Upper lobe of right lung (tissue), 1 donor: ENCODE data around the gene BRD1. TPM values are rescaled to one million over a fixed set of nuclear protein-coding genes. Genes with fewer than 3 reads are reported as not detected.

Experiments
- ATAC-seq: fragments of 200-7000 bp; cut with Tn5 transposase; one replicate; pipeline ENCODE4 v1.9.1; 2020; ENCODE audit warnings: mild to moderate bottlenecking, moderate library complexity
- DNase-seq: peaks from one replicate; pipeline ENCODE4 v3.0.0-alpha.2; 2020
- H3K27ac ChIP-seq: fragments of 200-600 bp; one replicate; pipeline ENCODE4 v1.8.0; 2022
- H3K27me3 ChIP-seq: fragments of 200-600 bp; one replicate; pipeline ENCODE4 v1.8.0; 2022; ENCODE audit warnings: mild to moderate bottlenecking
- H3K36me3 ChIP-seq: fragments of 200-600 bp; one replicate; pipeline ENCODE4 v1.8.0; 2022
- H3K4me1 ChIP-seq: fragments of 200-600 bp; one replicate; pipeline ENCODE4 v1.8.0; 2022
- H3K4me3 ChIP-seq: fragments of 200-600 bp; one replicate; pipeline ENCODE4 v1.8.0; 2022; ENCODE audit warnings: mild to moderate bottlenecking
- H3K9me3 ChIP-seq: fragments of 200-600 bp; one replicate; pipeline ENCODE4 v1.8.0; 2022
- CTCF ChIP-seq: fragments of 200-600 bp; IDR thresholded peaks from one replicate; pipeline ENCODE4 v1.8.0; 2022; ENCODE audit warnings: antibody characterized with exemption
- intact Hi-C: fragments of 100-400 bp; cut with DNase I; formaldehyde crosslinking; loops from one replicate; pipeline ENCODE4 v1.11.0; 2022
- total RNA-seq: library from RNA; stranded (reverse); fragmentation: NEBNext Ultra II Directional; extraction: Animal tissue kit (Norgen Biotek cat#: 25700); gene quantifications from one replicate; pipeline ENCODE4 v1.2.1, GENCODE V29; 2021
- donor health status: DM: no; HTN: yes; CAD: no; lungs with severe emphysema.

The BRD1 gene
- total RNA-seq, 1 donor from 2014 or later = 39.0 TPM

DNA sequence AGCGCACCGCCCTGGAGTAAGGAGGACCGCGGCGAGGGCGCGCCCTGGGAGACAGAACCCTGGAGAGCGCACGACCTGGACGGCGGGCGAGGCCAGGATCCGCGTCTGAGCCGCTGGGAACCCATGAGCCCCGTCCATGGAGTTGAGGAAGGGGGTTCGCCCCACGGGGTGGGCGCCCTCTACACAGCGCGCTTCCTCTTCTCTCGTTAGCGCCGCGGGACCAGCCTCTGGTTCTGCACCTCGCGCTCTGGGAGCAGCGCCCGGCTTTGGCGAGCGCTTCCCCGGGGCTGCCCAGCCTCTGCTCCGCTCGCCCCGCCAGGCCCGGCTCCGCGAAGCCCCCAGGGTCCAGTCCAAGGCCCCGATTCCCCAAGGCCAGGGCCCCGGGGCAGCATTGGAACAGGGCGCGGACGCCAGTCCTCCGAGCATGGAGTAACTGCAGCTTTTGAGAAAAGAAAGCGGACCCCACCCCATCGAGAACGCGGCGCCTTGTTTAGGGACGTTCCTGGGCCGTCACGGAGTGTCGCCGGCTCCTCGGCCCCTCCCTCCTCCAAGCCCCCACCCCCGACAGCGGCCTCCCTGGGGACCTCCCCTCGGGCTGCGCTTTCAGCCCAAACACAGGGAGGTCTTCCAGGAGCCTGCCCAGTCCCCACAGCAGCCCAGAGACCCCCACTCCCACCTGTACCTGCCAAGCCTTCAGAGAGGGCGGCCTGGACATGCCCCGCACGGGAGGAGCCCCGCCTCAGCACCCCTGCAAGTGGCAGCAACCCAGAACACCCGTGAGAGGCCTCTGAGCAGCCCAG, 56.2 kb downstream of the BRD1 start:
- Histone ChIP-seq H3K4me3 (no peak overlapping the region), H3K27me3 (no peaks in the 10 kb centered on the region), H3K36me3 (peaks cover 41% of the 10 kb centered on the region), H3K27ac (no peak overlapping the region), H3K4me1 (no peaks in the 10 kb centered on the region), H3K9me3 (peaks cover 7% of the 10 kb centered on the region)
- ATAC-seq (no peak), DNase-seq (no peak)
- no peak for TF ChIP-seq CTCF
- intact Hi-C loops = loop anchor here (10.0 kb wide), 1 partner anchor 53 kb away; the partner anchor contains the start of gene BRD1

DNA sequence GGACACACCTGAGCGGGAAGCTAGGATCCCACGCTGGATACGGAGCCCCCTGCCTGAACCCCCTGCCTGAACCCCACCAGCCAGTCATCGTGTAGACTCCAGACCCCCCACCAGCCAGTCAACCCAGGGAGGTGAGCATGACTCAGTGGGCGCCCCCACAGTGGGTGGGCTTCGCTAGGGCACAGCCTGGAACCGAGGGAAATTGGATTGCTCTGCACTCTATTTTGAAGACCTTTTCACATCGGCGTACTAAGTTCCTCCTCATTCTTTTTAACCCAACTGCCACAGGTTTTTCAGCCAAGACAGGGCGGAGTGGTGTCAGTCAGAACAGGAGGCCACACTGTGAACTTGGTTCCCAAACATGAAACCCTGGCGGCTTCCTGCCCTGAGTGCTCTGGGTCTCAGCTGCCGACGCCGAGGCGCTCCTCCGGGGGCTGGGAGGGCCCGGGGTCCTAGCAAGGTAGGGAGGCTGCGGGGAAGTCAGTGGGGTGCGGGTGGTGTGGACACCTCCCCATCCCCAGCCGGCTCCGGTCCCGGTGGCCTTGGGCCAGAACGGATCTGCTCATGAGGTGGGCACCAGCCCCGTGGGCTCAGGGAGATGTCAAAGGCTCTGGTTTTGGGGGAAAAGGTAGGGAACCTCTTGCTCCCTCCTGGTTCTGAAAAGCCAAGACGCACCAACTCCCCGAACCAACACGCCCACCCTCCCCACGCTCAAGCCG, 57.0 kb downstream of the BRD1 start:
- Histone ChIP-seq H3K4me3 (no peak overlapping the region), H3K27me3 (no peaks in the 10 kb centered on the region), H3K9me3 (peaks cover 7% of the 10 kb centered on the region), H3K27ac (no peak overlapping the region), H3K4me1 (no peaks in the 10 kb centered on the region), H3K36me3 (peaks cover 34% of the 10 kb centered on the region)
- TF ChIP-seq CTCF = no peak
- DNase-seq (peak; percentile 59), ATAC-seq (no peak)
- intact Hi-C loops = loop anchor here (10.0 kb wide), 1 partner anchor 54 kb away; the partner anchor contains the start of gene BRD1

DNA sequence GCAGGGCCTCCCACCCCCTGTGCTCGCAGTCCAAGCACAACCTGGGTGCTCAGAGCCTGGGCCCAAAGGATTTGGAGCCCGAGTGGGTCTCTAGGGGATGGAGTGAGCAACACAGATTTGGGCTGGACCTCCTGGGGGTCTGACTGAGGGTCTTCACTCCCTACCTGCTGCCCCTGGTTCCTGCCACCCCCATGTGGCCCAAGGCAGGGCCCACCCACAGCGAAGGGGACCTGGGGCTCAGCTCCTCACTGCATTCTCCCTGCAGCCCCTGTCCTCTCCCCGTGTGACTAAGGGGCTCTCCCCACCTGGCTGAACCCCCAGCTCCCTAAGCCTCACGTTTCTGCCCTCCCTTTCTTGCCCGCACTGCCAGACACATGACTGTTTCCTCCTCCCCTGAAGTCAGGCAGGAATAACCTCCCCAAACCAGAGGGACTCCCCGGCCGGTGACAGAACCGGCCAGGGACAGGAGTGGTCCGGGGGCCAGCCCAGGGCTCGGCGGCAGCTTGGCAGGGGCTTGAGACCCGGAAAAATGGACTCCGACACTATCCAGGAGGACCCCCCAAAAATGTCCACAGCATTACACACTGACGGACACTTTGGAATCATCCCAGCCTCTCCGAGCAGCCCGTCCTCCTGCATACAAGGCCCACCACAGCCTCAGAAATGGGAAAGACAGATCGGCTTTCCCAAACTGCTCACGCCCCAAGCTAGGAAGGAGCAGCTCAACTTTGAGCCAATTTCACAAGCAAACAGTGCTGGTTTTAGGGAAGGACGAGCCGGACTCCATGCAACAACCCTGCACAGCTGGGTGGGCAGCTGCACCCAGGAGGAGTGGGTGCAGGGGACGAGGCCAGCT, 57.8 kb downstream of the BRD1 start:
- intact Hi-C loops = loop anchor here (10.0 kb wide), 1 partner anchor 55 kb away; the partner anchor contains the start of gene BRD1
- no peaks in the 10 kb centered on the region for H3K27me3 ChIP-seq
- ATAC-seq (no peak), DNase-seq (peak; percentile 48)
- H3K27ac ChIP-seq = no peak overlapping the region
- no peaks in the 10 kb centered on the region for H3K4me1 ChIP-seq
- TF ChIP-seq CTCF = no peak
- H3K36me3 ChIP-seq = peaks cover 28% of the 10 kb centered on the region
- no peak overlapping the region for H3K4me3 ChIP-seq
- peaks cover 7% of the 10 kb centered on the region for H3K9me3 ChIP-seq

DNA sequence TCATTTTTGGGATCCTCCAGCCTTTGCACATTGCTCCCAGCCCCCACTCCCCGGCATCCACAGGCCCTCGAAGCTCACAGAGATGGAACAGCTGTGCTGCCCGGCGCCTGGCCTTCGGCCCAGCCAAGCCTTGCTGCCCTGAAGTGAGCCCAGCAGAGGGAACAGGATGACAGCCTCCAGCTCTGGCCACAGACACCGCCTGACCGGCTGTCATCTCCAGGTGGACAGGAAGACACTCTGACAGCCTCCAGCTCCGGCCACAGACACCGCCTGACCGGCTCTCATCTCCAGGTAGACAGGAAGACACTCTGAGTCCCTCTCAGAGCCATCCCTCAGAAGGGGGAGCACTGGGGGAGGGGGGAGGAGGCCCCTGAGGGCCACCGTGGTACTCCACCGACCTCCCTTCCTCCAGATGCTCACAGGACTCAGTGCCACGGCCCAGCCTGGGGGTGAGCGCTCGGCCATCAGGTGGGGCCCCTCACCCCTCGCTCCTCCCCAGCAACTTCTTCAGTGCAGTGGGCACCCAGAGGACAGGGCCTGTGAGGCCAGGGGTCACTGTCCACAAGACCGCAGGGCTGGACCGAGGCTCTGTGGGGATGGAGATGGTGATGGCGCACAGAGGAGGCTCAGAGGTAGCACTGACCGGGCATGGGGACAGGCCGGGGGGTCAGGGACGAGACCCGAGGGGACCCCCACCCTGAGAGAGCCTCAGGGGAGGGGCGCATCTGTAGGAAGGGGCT, 58.6 kb downstream of the BRD1 start:
- ATAC-seq = peak; percentile 18
- DNase-seq = peak; percentile 70

More for the DNA sequence above, 58.6 kb downstream of the BRD1 start:
- Histone ChIP-seq H3K4me1 (no peaks in the 10 kb centered on the region), H3K27me3 (no peaks in the 10 kb centered on the region), H3K27ac (no peak overlapping the region), H3K9me3 (peaks cover 7% of the 10 kb centered on the region), H3K4me3 (no peak overlapping the region), H3K36me3 (peaks cover 20% of the 10 kb centered on the region)
- no peak for TF ChIP-seq CTCF
- intact Hi-C loops = no loop called here
